GM23248 (cell line): ENCODE measurements around the gene RCBTB1.

Experiments
- EZH2 ChIP-seq: fragments of 200-600 bp; sonication (generic); IDR thresholded peaks from 2 replicates; pipeline ENCODE4 v1.6.1; 2018; ENCODE audit warnings: antibody characterized with exemption, mild to moderate bottlenecking; ENCODE audit not compliant: insufficient read depth, poor library complexity, severe bottlenecking
- EZH2phosphoT487 ChIP-seq: fragments of 200-600 bp; sonication (generic); IDR thresholded peaks from 2 replicates; pipeline ENCODE4 v1.6.1; 2018; ENCODE audit warnings: antibody characterized with exemption, moderate library complexity, mild to moderate bottlenecking, low read depth; ENCODE audit not compliant: insufficient read depth

DNA sequence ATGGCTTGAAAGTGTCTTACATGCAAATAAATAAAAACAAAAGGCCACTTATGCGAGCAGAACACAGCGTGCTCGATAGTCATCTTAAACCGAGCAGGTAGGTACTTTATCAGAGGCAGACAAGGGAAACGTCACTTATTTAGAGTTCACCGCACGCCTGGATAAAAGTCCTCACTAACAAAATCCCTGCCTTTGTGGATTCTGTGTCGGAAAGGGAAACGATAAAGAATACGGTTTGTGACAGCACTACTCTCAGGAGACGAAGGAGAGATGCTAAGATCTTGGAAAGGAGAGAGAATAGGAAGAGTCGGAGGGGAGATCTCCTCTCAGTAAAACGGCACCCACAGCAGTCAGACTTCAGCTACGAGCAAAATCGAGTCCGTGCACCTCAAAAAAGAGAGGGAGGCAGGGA, 581 bp downstream of the RCBTB1 start:
- TF ChIP-seq EZH2phosphoT487 = no peak
- no peak for TF ChIP-seq EZH2
